ENCODE measurements around the gene ZC3H6.

Gene ZC3H6

GRCh38 chr2:112275311-112275886 is at the start of gene ZC3H6:
ZC3H6 (plus strand) TSS chr2:112275597; CDS start chr2:112275995, 398 bp downstream.
- DNase-seq: peak; percentile 95

DNA sequence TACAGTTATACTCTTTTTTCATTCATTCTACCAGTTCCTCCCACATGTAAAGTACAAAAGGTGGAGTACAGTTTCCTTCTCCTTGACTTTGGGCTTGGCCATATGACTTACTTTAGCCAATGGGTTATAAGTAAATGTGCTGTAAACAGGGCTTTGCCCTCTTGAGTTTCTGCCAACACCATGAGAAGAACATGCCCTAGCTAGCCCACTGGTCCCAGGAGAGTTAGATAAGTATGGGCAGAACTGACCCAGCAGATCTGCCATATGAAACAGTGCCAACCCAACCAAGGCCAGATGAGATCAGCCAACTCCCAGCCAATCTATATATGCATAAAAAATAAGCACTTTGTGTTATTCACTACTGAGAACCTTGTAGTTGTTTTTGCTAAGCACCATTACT is 46.0 kb upstream of the ZC3H6 start:
- DNase-seq: peak; percentile 9

DNA sequence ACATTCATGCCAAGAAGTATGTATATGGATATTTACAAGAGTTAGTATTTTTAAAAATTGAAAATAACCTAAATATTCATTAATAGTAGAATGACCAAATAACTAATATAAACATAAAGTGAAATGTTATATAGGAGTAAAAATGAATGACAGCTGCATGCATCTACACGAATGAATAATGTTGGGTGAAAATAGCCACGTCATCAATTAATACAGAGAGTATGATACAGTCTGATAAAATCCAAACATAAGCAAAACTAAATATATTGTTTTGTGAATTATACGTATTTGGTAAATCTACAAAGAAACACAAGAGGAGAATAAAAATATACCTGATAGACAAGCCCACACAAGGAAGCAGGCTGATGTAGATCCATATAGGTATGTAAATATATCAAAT is 45.0 kb upstream of the ZC3H6 start:
- DNase-seq: no peak

- no peak for DNase-seq
These were observed 35.5 kb upstream of the ZC3H6 start for GRCh38 chr2:112239862-112240261.

DNA sequence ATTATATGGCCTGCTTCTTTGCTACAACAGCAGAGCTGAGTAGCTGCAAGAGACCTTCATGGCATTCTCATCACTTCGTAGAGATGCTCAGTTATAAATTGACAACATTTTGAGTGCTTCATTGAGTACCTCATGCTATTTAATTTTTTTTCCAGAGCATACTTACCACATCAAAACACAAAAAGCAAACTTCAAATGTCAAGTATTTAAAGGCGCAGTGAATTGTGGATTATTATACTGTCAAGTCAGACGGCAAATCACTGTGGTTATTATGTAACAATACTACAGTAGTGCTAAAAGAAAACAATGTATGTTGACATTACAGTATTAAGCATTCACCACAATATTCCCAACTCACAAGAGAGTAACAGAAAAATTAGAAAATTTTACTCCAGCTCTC is 33.0 kb upstream of the ZC3H6 start:
- DNase-seq: peak; percentile 16

GRCh38 chr2:112243233-112243632 is 32.2 kb upstream of the ZC3H6 start:
- no peak for DNase-seq

GRCh38 chr2:112244854-112245253 is 30.5 kb upstream of the ZC3H6 start:
- no peak for DNase-seq

- no peak for DNase-seq
These were observed 24.1 kb upstream of the ZC3H6 start for GRCh38 chr2:112251271-112251670.

DNA sequence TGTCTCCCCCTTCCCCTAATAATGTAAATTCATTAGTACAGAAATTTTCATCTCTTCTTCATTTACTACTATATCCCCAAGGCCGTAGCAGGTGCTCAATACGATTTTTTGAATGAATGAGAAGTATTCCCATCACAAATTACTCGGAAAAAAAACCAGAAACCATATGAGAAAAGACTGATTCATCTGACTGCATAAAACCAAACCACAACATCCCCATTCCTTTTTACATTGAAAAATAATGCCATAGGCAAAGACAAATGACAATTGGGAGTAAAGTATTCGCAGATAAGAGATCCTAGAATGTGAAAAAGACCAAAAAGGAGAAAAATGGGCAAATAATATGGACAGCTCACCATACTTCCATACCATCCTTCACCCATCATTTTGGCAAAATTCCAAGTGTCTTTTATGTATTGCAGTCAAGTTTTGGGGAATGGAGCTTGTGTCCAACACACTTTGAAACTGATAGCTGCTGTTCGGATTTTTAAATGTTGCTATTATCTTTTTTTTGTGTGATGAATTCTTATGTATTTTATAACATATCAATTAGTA is 22.1 kb upstream of the ZC3H6 start:
- no peak for DNase-seq

GRCh38 chr2:112254466-112255240 is 20.7 kb upstream of the ZC3H6 start, which contains the start of gene ZC3H8:
ZC3H8 (minus strand) TSS chr2:112255042; CDS start chr2:112254981, 61 bp downstream.
- peak; percentile 77 for DNase-seq

DNA sequence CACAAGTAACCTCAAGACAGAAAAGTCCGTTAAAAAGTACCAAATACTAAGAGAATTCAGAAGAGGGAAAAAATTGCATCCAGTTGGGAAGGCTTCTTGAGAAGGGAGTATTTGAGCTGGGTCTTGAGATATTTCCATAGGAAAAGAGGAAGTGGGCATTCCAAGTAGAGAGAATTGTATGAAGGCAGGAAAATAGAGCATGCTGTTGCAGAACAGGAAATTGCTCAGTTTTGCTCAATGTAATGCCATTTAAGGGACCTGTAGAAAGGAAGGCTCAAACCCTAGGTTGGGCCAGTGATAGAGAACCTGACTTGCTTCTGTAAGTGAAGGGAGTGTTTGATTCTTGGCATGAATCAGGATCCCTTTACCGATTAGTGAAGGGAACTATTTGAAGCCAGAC is 19.5 kb upstream of the ZC3H6 start:
- DNase-seq: no peak

DNA sequence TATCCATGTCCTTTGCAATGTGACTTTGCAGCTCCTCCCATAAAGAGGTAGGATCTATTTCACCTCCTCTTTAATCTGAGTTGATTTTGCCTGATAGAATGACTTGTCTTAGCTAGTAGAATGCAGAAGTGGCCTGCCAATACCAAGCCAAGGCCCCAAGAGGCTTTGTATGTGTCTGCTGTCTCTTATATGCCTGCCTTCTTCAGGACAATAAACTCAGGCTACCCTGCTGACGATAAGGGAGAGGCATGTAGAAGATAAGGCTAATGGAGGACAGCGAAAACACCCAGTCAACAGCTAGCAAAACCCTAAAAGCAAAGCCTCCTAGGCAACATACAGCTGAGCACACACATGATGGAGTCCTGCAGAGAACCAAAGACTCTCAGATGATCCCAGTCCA is 18.7 kb upstream of the ZC3H6 start:
- no peak for DNase-seq

DNA sequence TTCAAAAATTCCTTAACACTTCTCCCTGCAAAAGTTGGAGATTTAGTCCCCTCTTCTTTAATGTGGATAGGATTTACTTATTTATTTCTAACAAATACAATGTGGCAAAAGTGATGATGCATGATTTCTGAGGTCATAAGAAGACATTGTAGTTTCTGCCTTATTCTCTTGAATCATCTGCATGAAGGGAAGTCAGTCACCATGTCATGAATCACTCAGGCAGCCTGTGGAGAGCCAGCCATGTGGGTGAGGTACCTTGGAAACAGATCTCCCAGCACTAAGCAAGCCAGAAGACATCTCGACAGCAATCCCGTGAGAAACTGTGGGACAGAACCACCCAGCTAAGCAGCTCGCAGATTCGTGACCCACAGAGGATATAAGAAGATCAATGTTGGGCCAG is 17.8 kb upstream of the ZC3H6 start:
- DNase-seq: no peak

DNA sequence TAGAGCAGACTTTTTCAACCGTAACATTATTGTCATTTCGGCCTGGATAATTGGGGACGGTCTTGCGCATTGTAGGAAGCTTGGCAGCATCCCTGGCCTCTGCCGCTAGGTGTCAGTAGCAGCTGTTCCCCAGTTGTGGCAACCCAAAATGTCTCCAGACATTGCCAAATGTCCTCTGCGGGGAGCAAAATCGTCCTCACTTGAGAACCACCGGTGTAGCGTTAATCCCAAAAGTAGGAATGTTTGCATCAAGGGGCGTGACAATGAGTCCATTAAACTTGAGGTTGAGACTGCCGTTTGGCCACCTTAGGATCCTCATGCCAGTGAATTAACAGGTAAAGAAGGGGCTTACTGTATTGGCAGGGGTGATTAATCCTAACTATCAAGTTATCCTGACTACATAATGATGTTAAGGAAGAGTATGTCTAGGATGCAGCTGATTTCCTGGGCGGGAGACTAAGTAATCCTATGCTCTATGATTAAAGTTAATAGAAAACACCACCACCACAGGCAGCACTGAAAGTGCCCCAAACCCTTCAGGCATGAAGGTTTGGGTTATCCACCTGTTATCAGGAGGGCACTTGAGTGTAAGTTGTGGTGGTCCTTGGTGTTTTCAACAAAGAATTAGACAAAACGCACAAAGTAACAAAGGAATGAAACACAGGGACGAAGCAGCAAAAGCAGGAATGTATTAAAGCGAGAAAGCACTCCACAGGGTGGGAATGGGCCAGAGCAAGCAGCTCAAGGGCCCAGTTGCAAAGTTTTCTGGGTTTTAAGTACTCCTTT is 15.7 kb upstream of the ZC3H6 start:
- peak; percentile 30 for DNase-seq

DNA sequence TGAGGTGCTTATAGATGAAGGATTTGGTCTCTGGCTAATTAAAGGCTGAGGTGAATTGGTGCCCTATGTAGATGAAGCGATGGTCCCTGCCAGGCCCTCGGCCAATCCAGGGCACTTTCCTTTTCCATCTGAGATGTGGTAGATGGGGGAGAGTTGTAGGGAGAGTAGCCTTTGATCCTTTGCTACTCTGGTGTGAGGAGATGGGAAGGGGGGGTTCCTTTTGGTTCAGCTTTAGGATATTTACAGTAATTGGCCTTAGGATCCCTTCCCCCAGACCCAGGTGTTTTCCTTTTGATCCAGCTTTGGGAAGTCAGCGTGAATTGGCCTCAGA is 15.1 kb upstream of the ZC3H6 start:
- DNase-seq: no peak

GRCh38 chr2:112262876-112263275 is 12.5 kb upstream of the ZC3H6 start:
- DNase-seq: no peak

- no peak for DNase-seq
These were observed 6.8 kb upstream of the ZC3H6 start for GRCh38 chr2:112268547-112268946.

- DNase-seq: no peak
These were observed 2.7 kb upstream of the ZC3H6 start for GRCh38 chr2:112272669-112273068.

DNA sequence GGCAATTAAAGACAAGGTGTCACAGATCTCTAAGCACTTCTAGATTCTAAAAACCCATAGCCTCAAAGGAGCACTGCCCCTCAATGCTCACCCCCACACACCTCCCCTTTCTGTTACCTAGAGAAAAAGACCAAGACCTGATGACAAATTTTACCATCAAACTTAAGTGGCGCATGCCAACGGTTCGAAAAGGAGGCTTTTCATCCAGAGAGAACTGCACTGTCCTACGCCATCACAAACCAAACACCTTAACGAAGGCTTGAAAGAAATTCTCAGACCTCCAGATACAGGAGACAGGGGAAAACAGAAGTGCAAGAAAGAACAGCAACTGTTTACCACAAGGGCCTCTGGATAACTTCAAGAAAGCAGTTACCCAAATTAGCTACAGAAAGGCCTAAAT is 2.0 kb upstream of the ZC3H6 start:
- no peak for DNase-seq

- DNase-seq: peak; percentile 82
These were observed 733 bp downstream of the ZC3H6 start for GRCh38 chr2:112275887-112276773.

DNA sequence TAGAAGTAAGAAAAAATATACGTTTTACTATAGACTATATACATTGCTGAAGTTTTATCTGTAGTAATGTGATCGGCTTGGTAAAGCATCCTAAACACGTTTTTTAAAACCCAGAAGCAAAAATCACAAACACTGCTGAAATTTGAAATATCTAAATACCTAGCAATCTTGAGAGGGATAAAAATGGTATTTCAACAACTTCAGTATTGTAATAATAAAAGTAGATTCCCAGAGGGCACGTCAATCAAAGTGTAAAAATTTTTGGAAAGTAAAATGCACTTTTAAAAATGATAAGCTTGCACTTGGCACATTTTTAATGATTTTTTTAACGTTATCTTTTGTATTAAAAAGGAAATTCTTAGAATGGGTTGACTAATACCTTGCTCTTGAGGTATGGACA is 1.6 kb downstream of the ZC3H6 start:
- DNase-seq: no peak

DNA sequence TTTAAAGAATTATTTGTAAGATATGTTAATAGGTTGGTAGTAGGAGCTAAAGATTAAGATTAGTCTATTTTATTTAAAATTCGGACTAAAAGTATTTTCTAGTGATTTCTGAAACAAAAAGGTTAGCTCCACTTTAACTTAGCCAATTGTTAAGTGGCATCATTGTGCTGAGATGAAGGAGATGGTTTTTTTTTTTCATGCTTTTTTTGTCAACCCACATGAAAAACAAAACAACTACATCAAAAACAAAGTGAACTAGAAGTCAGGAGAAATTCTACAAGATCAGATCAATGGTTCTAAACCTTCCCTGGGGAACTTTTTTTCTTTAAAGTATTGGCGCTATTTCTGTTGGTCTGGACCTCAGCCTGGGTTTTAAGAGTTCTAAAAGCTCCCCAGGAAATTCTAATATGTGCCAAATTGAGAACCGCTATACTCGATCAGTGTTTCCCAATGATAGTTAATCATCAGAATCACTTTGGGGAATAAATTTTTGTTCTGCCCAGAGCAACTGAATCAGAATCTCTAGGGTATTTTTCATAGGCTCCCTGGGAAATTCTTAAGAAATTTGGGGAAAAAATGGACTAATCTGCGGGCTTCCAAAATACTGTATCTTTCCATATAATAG is 2.3 kb downstream of the ZC3H6 start:
- DNase-seq: no peak
